G401 (cell line): ENCODE measurements around the gene DLG2. TPM values are rescaled to one million over a fixed set of nuclear protein-coding genes. Genes with fewer than 3 reads are reported as not detected.

ENCODE experiments used
- DNase-seq: peaks from one replicate; pipeline ENCODE4 v3.0.0-alpha.2; 2015; ENCODE audit warnings: low spot score
- in situ Hi-C: cut with HindIII; loops from 2 replicates; pipeline ENCODE4 v1.10.0; 2016; ENCODE audit warnings: low sequenced_read_pairs, mixed read lengths
- total RNA-seq: library from RNA; depleted of rRNA; stranded (reverse); fragments of >200 nt; shearing (Covaris generic); gene quantifications from 2 replicates; pipeline ENCODE4 v1.2.3, GENCODE V29; 2014

The DLG2 gene
- total RNA-seq, 1 experiment from 2014 or later = 3.8 TPM

DNA sequence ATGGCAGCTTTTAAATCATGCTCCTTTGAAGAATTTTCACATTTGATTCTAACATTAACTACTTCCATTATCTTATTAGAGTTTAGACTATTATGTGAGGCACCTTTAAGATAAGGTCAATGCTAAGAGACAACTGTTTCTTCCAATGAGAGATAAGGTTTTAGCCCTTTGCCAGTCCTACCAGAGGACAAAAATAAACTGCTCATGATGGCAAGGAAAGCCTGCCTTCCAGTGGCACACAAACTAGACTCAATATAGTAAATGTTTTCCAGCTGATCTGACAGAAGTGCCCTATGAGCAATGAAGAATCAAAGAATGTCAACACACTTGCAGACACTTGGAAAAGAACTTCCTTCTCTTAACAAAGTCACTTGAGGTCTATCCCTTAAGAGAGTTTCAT, 1188.6 kb downstream of the DLG2 start:
- DNase-seq = no peak
- in situ Hi-C loops = no loop called here

DNA sequence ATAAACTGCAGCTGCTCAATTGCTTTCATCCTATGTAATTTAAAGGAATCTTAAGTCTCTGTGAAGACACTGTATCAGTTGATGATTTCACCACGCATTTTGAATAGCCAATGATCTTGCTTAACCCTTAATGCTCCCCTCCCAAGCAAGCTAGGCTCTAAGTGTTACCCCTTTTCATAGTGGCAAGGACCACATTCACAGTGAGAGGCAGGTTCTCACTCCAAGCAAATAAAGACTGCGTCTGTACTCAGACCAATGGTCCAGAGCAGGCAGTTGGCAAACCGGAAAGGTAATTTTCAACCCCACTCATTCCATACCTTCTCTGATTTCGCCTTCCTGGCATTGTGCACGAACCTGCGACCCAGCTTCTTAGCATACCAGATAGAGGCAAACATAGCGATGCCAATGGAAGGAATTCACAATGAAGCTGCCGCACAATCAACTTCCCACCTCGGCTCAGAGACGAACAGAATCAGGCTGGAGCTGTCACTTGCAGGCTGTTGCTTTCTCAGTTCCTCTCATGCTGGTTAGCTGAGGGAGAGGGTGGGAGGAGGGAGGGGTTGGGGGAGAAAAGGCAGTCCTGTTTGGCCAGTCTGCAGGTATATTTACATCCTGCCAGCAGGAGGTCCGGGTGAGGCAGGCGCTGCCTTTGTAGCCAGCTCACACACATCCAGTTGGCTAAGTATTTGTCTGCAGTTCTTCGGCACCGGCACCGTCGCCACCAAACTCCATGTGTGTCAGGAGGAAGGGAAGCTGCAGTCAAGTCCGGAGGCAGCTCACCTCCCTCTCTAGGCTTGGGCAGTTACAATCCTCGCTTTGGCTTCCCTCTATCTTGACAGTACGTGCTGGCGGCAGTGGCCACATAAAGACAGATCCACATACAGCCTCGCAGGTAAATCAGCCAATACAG, 1189.8 kb downstream of the DLG2 start:
- in situ Hi-C loops = no loop called here
- DNase-seq = peak; percentile 79

DNA sequence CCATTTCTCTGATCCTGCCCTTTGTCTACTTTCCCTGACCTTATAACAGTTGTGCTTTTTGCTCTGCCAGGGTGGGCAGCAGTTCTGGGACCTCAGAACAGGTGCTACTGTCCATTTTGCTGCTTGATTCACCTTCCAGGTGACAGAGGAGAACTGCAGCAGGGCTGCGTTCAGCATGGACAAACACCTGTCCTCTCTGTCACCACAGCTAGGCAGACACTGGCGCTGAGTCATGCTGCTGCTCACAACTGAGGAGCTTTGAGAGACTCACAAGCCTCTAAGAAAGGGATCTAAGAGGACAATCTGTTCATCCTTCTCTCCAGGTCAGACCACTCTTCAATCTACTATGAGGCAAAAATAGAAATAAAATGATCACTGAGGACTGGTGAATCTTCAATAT, 1196.5 kb downstream of the DLG2 start:
- no peak for DNase-seq
- in situ Hi-C loops = no loop called here

- in situ Hi-C loops = no loop called here
- DNase-seq = no peak
These were observed 1201.5 kb downstream of the DLG2 start for GRCh38 chr11:84425673-84426072.

GRCh38 chr11:84420271-84420670, 1206.9 kb downstream of the DLG2 start:
- no peak for DNase-seq
- in situ Hi-C loops = no loop called here

GRCh38 chr11:84419616-84420015, 1207.5 kb downstream of the DLG2 start:
- in situ Hi-C loops = no loop called here
- no peak for DNase-seq

GRCh38 chr11:84414920-84415319, 1212.2 kb downstream of the DLG2 start:
- no peak for DNase-seq
- in situ Hi-C loops = no loop called here

DNA sequence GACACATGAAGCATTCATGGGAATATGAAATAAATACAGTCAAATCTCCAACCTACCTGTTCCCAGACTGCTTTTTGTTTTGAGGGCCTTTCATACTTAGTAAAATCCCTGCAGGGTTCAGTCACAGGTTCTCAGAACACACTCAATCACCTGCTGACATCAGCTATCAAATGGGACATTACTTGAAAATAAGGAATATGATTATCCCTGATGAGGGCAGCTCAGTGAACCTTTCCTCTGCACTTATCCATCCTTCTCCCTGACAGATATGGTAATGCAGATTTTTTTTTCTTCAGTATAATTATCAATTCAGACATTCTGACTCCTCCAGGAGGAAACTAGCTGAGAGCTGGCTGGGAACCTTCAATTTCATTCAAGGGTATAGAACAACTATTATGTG, 1213.6 kb downstream of the DLG2 start:
- in situ Hi-C loops = no loop called here
- DNase-seq = no peak

- DNase-seq = no peak
- in situ Hi-C loops = no loop called here
These were observed 1214.3 kb downstream of the DLG2 start for GRCh38 chr11:84412862-84413261.

DNA sequence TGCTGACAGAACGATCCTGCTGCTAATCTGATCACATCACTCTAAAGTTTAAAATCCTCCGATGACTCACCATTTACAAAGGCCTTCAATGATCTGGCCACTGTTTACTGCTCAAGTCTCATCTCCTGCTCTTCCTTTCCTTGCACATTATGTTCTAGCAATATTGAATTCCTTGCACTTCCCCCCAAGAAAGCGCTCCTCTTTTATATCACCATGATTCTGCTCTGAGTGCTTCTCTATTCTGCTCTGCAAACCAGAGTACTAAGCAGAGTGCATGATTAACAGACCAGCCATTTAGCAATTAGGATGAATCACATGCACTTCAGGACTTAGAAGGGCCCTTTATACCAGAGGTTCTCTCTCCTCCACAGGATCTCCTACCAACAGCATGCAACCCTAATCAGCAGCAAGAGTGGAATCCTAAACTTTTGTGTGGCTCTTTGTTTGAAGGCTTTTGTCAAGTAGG, 1218.2 kb downstream of the DLG2 start:
- DNase-seq = no peak

GRCh38 chr11:84407091-84407490, 1220.1 kb downstream of the DLG2 start:
- in situ Hi-C loops = no loop called here
- DNase-seq = peak; percentile 81

More for the DNA sequence above, 1218.2 kb downstream of the DLG2 start:
- in situ Hi-C loops = no loop called here

- DNase-seq = peak; percentile 32
- in situ Hi-C loops = loop anchor here (25.0 kb wide), 1 partner anchor 114 kb away; no protein-coding TSS in a partner anchor
These were observed 1229.0 kb downstream of the DLG2 start for GRCh38 chr11:84398017-84398626.

- DNase-seq = no peak
- in situ Hi-C loops = loop anchor here (25.0 kb wide), 1 partner anchor 116 kb away; no protein-coding TSS in a partner anchor
These were observed 1230.6 kb downstream of the DLG2 start for GRCh38 chr11:84396521-84396920.

DNA sequence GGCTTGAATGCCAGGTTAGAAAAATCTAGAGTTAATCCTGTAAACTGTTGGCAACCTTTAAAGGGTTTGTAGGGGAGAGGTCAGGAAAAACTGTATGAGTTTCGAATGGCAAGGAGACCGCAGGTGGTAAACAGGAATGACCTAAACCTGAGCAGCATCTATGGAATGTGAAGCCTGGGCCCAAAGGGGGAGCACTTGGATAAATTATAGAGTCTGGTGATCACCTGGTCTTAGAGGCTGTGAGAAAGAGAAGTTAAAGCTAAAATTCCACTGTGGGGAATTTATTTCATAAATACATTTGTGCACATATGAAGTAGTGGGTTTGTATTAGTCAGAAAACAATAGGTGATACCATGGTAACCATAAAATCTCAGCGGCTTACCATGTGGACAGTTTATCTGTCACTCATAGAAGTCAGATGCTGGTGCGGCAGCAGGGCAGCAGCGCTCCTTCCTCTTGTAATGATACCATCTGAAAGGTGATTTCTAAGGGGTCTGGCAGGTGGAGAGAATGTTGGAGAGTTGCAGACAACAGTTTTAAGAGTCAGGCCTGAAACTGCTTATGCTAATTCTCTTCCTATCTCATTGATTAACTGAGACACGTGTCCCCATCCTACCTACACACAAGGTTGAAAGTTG, 1236.6 kb downstream of the DLG2 start:
- in situ Hi-C loops = loop anchor here (25.0 kb wide), 1 partner anchor 122 kb away; no protein-coding TSS in a partner anchor
- DNase-seq = peak; percentile 20

GRCh38 chr11:84389696-84390095, 1237.4 kb downstream of the DLG2 start:
- DNase-seq = no peak
- in situ Hi-C loops = loop anchor here (25.0 kb wide), 1 partner anchor 123 kb away; no protein-coding TSS in a partner anchor

GRCh38 chr11:84384731-84385130, 1242.4 kb downstream of the DLG2 start:
- DNase-seq = peak; percentile 74
- in situ Hi-C loops = loop anchor here (25.0 kb wide), 1 partner anchor 128 kb away; no protein-coding TSS in a partner anchor

DNA sequence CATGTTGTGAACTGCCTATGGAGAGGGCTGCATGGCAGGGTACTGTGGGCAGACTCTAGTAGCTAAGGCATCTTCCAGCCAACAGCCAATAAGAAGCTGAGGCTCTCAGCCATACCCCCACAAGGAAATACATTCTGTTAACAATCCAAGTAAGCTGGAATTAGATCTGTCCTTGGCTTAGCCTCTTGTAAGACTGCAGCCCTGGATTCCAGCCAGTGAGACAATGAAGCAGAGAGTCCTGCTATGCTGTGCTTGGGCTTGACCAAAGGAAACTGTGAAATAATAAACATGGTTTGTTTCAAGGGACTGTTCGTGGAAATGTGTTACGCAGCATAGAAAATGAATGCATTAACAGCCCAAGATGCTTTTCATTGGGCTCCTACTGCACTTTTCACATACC, 1243.6 kb downstream of the DLG2 start:
- DNase-seq = peak; percentile 27
- in situ Hi-C loops = loop anchor here (25.0 kb wide), 1 partner anchor 129 kb away; no protein-coding TSS in a partner anchor

- in situ Hi-C loops = loop anchor here (25.0 kb wide), 1 partner anchor 131 kb away; no protein-coding TSS in a partner anchor
- no peak for DNase-seq
These were observed 1245.5 kb downstream of the DLG2 start for GRCh38 chr11:84381666-84382065.

DNA sequence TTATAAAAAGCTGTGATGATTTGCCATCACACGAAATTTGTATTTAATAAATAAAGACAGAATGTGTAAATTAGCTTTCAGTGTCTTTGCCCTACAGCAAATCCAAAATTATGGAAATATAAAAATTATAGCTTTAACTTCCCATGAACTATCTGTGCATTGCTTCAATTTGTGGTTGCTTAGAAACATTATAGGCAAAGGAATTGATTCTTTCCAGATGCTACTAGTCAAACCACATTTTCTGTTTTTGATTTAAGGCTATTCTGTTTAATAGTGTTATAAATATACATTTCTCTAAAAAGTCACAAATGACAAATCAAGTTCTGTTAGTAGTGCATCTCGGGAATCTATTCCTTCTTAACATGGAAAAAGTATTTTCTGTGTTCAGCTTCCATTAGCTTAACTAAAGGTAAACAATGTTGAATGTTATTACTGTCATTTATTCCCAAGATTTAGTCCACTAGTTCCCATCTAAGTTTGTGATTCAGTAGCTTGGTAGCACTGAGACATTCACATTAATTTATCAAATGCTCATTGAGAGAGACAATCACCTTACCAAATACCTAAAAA, 1254.7 kb downstream of the DLG2 start:
- in situ Hi-C loops = no loop called here
- DNase-seq = no peak
